K562 (cell line): ENCODE data around the gene REEP3. TPM values are rescaled to one million over a fixed set of nuclear protein-coding genes. Genes with fewer than 3 reads are reported as not detected.
A peak's percentile ranks its signal among the peaks of the same experiment; 100 is the strongest.

Experiments used
- ATAC-seq: fragments of 200-7000 bp; cut with Tn5 transposase; 3 replicates; pipeline ENCODE4 v1.9.1; 2020; ENCODE audit warnings: moderate library complexity
- BruUV-seq: library from RNA; stranded (reverse); fragments of 400-500 nt; replicated peaks from 2 replicates; lab custom pipeline; 2021; lab: Mats Ljungman, UMichigan
- CTCF ChIA-PET: fragments of 300-600 bp; formaldehyde crosslinking; extraction: SDS; loops from one replicate; lab custom pipeline; 2021; ENCODE audit warnings: low intra/inter-chr PET ratio; lab: Yijun Ruan, JAX
- POLR2A ChIA-PET: fragments of 300-600, 350-650 bp; sonication (Branson Sonifier 250); formaldehyde crosslinking; extraction: SDS; loops from one replicate; lab custom pipeline; 2021; ENCODE audit warnings: antibody characterized with exemption, inconsistent platforms; lab: Yijun Ruan, JAX
- DNase-seq, 4 experiments: peaks; one replicate each; pipeline versions ENCODE4 v3.0.0 to v3.0.0-alpha.2; 2011 to 2018; ENCODE audit warnings: low spot score in 3 of 4, mixed read lengths in 3 of 4; ENCODE audit errors: extremely low read depth in 1 of 4
- FAIRE-seq: peaks from 2 replicates; lab custom pipeline; 2011; peaks lifted over from hg19 to GRCh38; lab: Jason Lieb, UNC
- H2AFZ ChIP-seq: 2 replicates; pipeline ENCODE4 v1.6.0; 2011; ENCODE audit warnings: low read depth, low read length, control low read depth, inconsistent platforms
- H3K27ac ChIP-seq: fragments of 200-600 bp; 3 replicates; pipeline ENCODE4 v1.8.0; 2011; ENCODE audit warnings: low read depth, mild to moderate bottlenecking, control low read depth, inconsistent platforms, low read length, moderate library complexity, mixed read lengths; ENCODE audit errors: extremely low read depth
- H3K27me3 ChIP-seq, 2 experiments: fragments of 300-600 bp in 1 of 2; 2 replicates in 1 of 2; 3 replicates in 1 of 2; pipeline versions ENCODE4 v1.6.0 to v1.8.0; 2011; ENCODE audit warnings: inconsistent platforms in 2 of 2, low read length in 2 of 2, mild to moderate bottlenecking in 1 of 2, mixed read lengths in 1 of 2, moderate library complexity in 1 of 2; ENCODE audit not compliant: control insufficient read depth in 2 of 2, insufficient read depth in 2 of 2
- H3K36me3 ChIP-seq: fragments of 300-600 bp; 3 replicates; pipeline ENCODE4 v1.8.0; 2011; ENCODE audit warnings: mild to moderate bottlenecking, low read length, inconsistent platforms; ENCODE audit not compliant: control insufficient read depth, insufficient read depth
- H3K4me1 ChIP-seq, 2 experiments: fragments of 200-600 bp in 1 of 2; replicated peaks in 1 of 2; 2 replicates in 1 of 2; 3 replicates in 1 of 2; pipeline versions ENCODE4 v1.5.1 to v1.8.0; 2011; ENCODE audit warnings: inconsistent platforms in 2 of 2, low read length in 2 of 2, mild to moderate bottlenecking in 1 of 2, mixed read lengths in 1 of 2, moderate library complexity in 1 of 2; ENCODE audit not compliant: control insufficient read depth in 2 of 2, insufficient read depth in 2 of 2
- H3K4me2 ChIP-seq: 2 replicates; pipeline ENCODE4 v1.6.1; 2011; ENCODE audit warnings: low read length, control low read depth, inconsistent platforms, mixed read lengths; ENCODE audit not compliant: insufficient read depth
- H3K4me3 ChIP-seq: fragments of 200-600 bp; sonication (generic), shearing (Covaris generic); 2 replicates; pipeline ENCODE4 v1.5.1; 2016; ENCODE audit warnings: control low read depth, inconsistent platforms
- H3K79me2 ChIP-seq: fragments of 200-600 bp; 3 replicates; pipeline ENCODE4 v1.8.0; 2011; ENCODE audit warnings: low read length, inconsistent platforms; ENCODE audit not compliant: control insufficient read depth, insufficient read depth
- H3K9ac ChIP-seq, 2 experiments: 2 replicates each; pipeline versions ENCODE4 v1.6.0 to v1.6.1; 2011; ENCODE audit warnings: low read depth in 2 of 2, low read length in 2 of 2, control low read depth in 1 of 2, inconsistent platforms in 1 of 2, mild to moderate bottlenecking in 1 of 2, mixed read lengths in 1 of 2; ENCODE audit not compliant: insufficient read depth in 1 of 2
- H3K9me1 ChIP-seq: one replicate; pipeline ENCODE4 v1.6.0; 2011; ENCODE audit warnings: inconsistent platforms, mild to moderate bottlenecking, low read length, moderate library complexity; ENCODE audit not compliant: control insufficient read depth, insufficient read depth
- H3K9me3 ChIP-seq: replicated peaks from 2 replicates; pipeline ENCODE4 v1.5.1; 2011; ENCODE audit warnings: low read depth, low read length, inconsistent platforms; ENCODE audit not compliant: control insufficient read depth, insufficient read depth
- H4K20me1 ChIP-seq: replicated peaks from 2 replicates; pipeline ENCODE4 v1.6.1; 2011; ENCODE audit warnings: low read length, inconsistent platforms, mixed read lengths; ENCODE audit not compliant: control insufficient read depth, insufficient read depth
- ARID1B ChIP-seq: fragments of 450-650 bp; IDR thresholded peaks from 2 replicates; pipeline ENCODE4 v1.6.1; 2016; ENCODE audit warnings: antibody characterized with exemption, mild to moderate bottlenecking, inconsistent platforms
- CBFA2T2 ChIP-seq: fragments of 450-650 bp; conservative IDR thresholded peaks from 2 replicates; pipeline ENCODE4 v1.6.1; 2017; ENCODE audit warnings: mild to moderate bottlenecking
- CBFA2T3 ChIP-seq: fragments of 450-650 bp; IDR thresholded peaks from 2 replicates; pipeline ENCODE4 v1.6.1; 2017
- DACH1 ChIP-seq: fragments of 450-650 bp; IDR thresholded peaks from 2 replicates; pipeline ENCODE4 v1.6.1; 2018; ENCODE audit not compliant: partially characterized antibody
- DIDO1 ChIP-seq: fragments of 450-650 bp; IDR thresholded peaks from 2 replicates; pipeline ENCODE4 v1.6.1; 2016; ENCODE audit warnings: low read depth, missing biosample characterization, missing genetic modification characterization
- FUS ChIP-seq: fragments of 200-400 bp; formaldehyde crosslinking; optimal IDR thresholded peaks from 2 replicates; pipeline ENCODE3; 2017; ENCODE audit warnings: low read depth, low read length
- MCM7 ChIP-seq, 2 experiments: fragments of 450-650 bp; IDR thresholded peaks; 2 replicates each; pipeline ENCODE4 v1.6.1; 2016 to 2018
- MXD1 ChIP-seq: fragments of 250-450 bp; sonication (Bioruptor Pico); IDR thresholded peaks from 2 replicates; pipeline ENCODE4 v1.8.0; 2021; ENCODE audit warnings: borderline replicate concordance, mild to moderate bottlenecking, moderate library complexity; ENCODE audit not compliant: poor library complexity, severe bottlenecking
- WGBS: fragments of 100-300 bp; shearing (Covaris generic); methylation state at CpG from one replicate; pipeline ENCODE4 v1.1.6; 2016; ENCODE audit warnings: low coverage, mixed read lengths; ENCODE audit not compliant: insufficient coverage; ENCODE audit errors: missing lambda C conversion rate; 5-methylcytosine and 5-hydroxymethylcytosine counted together
- in situ Hi-C: fragments of 300-500 bp; cut with MboI; formaldehyde crosslinking; loops from 4 replicates; pipeline ENCODE4 v1.15.0; 2018; ENCODE audit warnings: inconsistent platforms, mixed read lengths
- intact Hi-C: fragments of 100-400 bp; cut with micrococcal nuclease; formaldehyde crosslinking; loops from 2 replicates; pipeline ENCODE4 v1.14.2; 2022
- polyA plus RNA-seq, 8 experiments: library from polyadenylated mRNA; depleted of rRNA in 4 of 8; stranded (reverse) in 5 of 8; unstranded in 3 of 8; fragments of >200 nt; fragmentation: Nextera tagmentation in 2 of 8; fragmentation: Illumina TruSeq in 1 of 8; extraction: Ambion mirVana in 2 of 8; extraction: Trizol in 1 of 8; gene quantifications; 2 replicates each; pipeline versions ENCODE4 v1.2.1 to v1.2.3, GENCODE V29; 2011 to 2014; ENCODE audit warnings: inconsistent platforms in 1 of 8, missing spikeins in 1 of 8
- total RNA-seq, 7 experiments: library from RNA; depleted of rRNA in 6 of 7; stranded (reverse); fragments of >200 nt in 6 of 7; fragmentation: Illumina TruSeq in 2 of 7; extraction: Trizol in 2 of 7; gene quantifications; 2 replicates each; pipeline versions ENCODE4 v1.2.1 to v1.2.3, GENCODE V29; 2011 to 2021; ENCODE audit warnings: low replicate concordance in 1 of 7

REEP3 gene
- total and polyA plus RNA-seq, 9 of the 15 experiments (the other 6 are each of a cell fraction or from before 2014, with no cell fraction given) = 3.4 to 13.4 (median 9.2) TPM

GRCh38 chr10:63588436-63589167 is 67.4 kb downstream of the REEP3 start (continued):
- TF ChIP-seq ARID1B (no peak), FUS (no peak), MCM7 (IDR thresholded peaks at IDR 0.05) (no peak), CBFA2T3 (peak; percentile 71), CBFA2T2 (peak; percentile 53), DACH1 (no peak)

- Histone ChIP-seq H3K4me1 (peaks cover 3% of the 10 kb centered on the region in 2 experiments; a peak in 2 of 5 replicates), H3K27me3 (no peaks in the 10 kb centered on the region), H4K20me1 (0 out of 2 replicates have a peak, but pooled peaks cover 3% of the 10 kb centered on the region), H3K9me1 (no peaks in the 10 kb centered on the region), H3K4me3 (no peak overlapping the region), H3K79me2 (no peaks in the 10 kb centered on the region), H3K36me3 (peaks cover 9% of the 10 kb centered on the region; the same call in 1 of the 3 replicates), H3K27ac (no peak overlapping the region), H3K4me2 (no peak overlapping the region), H3K9ac (no peak overlapping the region), H2AFZ (no peak overlapping the region), H3K9me3 (no peaks in the 10 kb centered on the region)
- no peak for FAIRE-seq
- no peak for DNase-seq
- peak; percentile 27; the same call in 2 of the 3 replicates for ATAC-seq
- no peak for TF ChIP-seq MXD1 (CRISPR knock-in tag)
- TF ChIP-seq ARID1B = 0 out of 2 replicates have a peak, but pooled peaks have one; percentile 2
- no peak for TF ChIP-seq DIDO1 (tag)
- CTCF ChIA-PET = no interaction called here
- intact Hi-C loops = no loop called here
- in situ Hi-C loops = no loop called here
- POLR2A ChIA-PET = interaction anchor here (0.6 to 1.2 kb wide), 2 partner anchors 8 to 10 kb away, joined by 3 to 5 read pairs; no protein-coding TSS in a partner anchor
- WGBS = 66% methylated on average over 4 of the region's 4 CpGs
- no TSS peak for BruUV-seq
Observed at GRCh38 chr10:63591600-63592379, 70.6 kb downstream of the REEP3 start.
